ENCODE data around the gene ARSJ.
"Not testable (repeated sequence)": the region's sequence is repeated elsewhere in the genome, so short reads cannot be mapped to it uniquely, and the experiment has no call there.

Gene ARSJ

DNA sequence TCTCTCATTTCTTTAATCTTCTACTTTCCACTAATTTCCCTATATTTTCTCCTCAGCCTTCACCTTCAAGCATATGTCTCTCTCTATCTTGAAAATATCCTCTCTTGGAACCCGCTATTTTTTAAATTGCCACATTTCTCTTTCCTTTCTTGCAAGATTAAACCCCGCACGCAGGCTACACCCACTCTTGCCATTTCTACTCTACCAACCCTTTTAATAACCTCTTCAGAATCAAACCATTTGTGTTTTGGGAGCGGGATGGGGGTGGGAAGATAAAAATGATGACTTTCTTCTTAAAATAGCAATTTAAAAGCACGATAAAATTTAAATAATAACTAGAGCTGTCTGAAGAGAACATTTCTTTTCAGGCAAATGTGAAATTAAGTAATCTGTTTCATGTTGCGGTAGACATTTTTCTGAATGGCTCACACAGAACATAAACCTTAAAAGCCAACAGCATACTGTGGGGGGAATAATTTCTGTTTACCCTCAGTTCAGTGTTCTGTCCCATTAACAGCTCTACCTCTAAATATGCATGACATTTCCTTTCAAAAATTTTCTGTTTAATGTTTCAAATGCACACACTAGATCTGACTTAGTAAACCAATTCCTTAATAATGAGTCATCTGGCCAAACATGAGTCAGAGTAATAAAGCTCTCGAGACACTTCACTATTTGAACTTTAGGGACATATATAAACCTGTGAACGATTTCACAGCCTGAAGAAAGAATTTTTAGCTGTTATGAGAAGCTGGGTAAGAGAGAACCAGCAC lies 20.5 kb downstream of the ARSJ start:
- DNase-seq, result peak in 2 of 51 donors; percentile 11 to 65

DNA sequence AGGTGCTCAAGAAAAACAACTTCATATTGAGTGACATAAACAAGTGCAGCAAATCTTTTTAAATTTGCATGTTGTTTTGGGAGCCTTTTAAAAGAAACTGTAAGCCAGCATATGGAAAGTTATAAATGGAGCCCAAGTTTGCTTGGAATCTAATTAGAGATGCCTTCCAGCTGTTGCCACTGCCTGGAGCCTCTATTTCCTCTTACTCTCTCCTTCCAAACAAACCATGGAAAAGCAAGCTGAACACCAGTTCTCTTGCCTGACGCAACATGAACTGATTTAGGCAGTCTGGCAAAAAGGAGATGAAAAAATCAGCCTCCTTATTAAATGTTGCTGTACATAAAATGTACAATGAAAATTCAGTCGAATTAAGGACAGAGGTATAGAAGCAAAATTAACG lies 21.5 kb downstream of the ARSJ start:
- no peak for DNase-seq

DNA sequence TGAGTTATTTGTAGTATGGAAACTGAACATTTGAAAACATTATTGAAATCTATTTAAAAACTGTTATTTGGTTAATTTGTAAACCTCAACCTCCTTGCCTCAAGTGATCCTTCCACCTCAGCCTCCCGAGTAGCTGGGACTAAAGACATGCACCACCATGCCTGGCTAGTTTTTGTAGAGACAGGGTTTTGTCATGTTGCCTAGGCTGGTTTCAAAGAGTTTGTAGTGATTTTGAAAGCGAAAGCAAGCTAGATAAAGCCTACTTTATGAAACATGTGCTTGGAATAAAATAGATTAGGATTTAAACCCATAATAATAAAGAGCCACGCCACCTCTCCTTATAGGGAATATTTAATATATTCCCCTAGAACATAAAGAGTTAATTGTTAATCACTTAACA lies 23.5 kb downstream of the ARSJ start:
- no peak for DNase-seq

DNA sequence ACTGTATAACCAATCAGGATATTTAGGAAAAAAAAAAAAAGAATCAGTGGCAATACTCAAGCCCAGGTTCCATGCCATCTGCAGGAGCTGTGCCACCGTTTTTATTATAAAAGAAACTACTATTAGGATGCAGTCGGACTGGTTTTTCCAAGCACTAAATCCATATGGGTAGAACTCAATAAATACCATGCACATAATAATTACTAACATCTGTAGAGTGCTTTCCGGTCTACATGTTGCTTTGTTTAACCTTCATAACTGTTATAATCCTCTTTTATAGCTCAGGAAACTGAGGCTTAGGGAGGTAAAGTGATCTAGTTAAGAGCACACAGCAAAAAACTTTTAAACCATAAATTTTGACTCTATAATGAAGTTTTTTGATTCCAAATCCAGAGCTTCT lies 24.0 kb downstream of the ARSJ start:
- DNase-seq, result no peak

DNA sequence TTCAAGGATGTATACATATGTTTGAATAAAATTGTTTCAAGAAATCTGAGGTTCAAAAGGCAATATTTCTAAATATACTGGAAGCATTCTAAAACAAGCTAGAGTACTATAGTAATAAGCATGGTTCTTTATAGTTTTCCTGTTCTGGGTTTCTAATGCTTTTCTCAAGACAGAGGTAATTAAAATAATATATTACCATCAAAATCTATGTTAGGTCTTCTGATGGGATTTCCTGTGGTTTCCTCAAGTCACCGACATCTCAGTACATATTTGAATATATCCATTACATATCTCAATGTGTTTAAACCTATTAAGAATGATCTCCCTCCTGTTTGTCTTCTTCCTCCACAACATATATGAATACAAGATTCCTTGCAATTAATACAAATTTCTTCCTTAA lies 25.6 kb downstream of the ARSJ start:
- no peak for DNase-seq

DNA sequence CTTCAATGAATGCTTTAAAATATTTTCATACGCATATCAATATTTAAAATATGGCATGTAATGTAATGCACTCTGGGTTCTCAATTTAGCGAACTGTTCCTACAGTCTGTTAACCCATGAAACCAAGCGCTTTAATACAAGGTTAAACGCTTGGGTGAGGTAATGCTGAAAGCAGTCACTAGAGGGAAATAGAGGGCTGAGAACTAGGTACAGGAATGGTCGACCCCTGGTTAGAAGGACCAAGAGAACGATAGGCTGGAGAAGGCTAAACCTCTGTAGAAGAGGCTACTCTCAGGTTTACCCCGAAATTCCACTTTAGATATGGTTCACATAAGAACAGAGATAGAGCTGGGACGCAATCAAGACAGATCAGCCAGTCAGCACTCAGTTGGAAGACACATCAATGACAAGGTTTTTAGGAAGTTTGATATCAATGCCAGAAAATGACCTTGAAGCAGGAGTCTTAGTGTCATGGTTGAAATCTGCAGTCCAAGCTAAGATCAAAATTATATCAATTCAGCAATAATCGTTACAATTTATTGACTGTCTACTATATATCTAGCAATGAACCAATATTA lies 26.9 kb downstream of the ARSJ start:
- DNase-seq, result no peak

DNA sequence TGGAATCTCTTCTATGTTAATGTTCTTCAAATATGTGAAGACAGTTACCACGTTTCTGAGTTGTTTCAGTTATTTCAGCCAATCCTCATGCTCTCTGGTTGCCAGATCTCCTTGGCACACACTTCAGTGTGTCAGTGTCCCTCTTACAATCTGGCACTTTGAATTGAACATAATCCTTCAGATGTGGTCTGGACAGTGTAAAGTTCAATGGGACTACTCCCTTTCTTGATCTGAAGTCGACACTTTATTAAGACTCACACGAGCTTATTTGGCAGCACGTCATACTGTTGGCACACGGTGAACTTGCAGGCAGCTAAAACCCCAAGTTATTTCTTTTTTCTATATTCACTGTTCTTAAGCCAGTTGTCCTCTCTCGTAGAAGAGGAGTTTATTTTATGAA lies 28.2 kb downstream of the ARSJ start:
- DNase-seq, result no peak

DNA sequence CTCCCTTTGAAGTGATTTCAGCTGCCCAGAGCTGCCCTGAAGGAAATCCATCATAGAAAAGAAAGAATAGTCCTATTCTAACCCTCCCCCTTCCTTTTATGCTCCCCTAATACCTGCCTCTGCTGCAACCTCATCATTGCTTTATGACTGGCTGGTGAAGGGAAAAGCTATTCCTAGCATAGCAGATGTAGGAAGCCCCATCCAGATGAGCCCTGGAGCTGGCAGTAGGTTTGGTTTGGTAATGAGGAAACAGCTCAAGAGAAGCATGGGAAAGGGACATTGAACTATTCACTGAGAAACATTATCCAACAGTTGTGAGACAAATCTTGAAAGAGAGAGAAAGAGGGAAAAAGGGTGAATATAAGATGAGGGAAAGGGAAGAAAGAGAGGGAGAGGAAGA lies 29.2 kb downstream of the ARSJ start:
- no peak for DNase-seq

DNA sequence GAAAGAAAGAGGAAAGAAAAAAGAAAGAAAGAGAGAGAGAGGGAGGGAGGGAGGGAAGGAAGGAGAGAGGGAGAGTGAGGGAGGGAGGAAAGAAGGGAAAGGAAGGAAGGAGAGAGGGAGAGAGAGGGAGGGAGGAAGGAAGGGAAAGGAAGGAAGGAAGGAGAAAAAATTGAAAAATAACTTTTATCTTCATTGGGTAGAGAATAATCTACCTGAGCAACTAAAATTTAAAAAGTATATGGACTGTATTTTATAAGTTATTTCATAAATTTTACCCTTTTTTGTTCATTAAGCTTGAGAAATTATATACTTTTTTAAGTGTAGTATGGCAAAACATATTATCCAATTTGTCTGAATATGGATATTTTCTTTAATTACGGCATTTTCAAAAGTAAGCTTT lies 32.0 kb downstream of the ARSJ start:
- no peak for DNase-seq

DNA sequence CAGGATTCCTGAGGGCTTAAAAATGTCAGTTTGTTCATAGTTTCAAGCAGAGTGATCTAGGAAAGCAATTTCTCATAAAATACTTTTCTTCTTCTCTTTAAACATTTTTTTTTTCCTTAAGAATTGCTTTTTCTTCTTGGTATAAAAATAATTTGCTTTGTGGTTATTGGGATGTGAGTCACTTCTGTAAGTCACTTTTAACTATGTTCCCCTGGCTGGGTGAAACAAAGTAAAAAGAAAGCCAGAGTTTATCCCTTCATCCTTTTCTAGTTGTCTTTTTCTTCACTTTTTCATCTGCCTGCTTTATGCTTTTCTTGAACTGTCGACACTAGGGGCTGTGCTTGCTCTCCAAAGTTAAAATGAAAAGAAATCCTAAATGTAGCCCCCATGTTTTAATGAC lies 33.5 kb downstream of the ARSJ start:
- DNase-seq, result no peak

DNA sequence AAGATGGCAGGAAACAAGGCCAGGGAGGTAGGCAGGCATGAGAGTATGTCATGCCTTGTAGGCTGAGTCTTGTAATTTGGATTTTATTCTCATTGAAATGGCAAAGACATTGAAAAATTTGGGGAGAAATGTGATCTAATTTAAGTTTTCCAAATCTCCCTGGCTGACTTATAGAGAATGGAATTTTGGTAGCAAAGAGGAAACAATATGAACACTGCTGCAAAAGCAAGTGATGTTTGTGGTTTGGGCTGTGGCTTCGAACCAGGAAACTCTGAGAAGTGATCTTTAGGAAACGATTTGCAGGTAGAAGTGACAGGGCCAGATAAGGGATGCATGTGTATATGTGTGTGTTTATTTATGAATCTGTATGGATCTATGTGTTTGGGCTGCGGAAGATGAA lies 35.6 kb downstream of the ARSJ start:
- no peak for DNase-seq

DNA sequence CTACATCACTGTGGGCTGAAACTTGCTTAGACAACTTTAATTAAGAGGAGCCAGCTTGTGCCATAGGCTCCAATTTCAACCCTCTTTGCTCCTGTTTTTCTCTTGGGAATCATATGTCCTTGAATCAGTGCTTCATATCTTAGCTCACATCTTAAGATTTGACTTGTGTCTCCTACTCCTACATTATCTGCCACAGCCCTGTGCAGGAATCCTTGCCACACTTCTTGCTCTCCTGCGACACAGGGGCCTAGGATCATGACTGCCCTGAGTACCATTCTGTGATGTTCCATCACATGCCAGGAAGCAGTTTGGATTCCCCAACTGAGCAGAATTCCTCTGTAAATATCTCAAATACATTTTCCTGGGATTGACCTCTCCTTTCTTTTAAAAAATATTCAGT lies 36.4 kb downstream of the ARSJ start:
- no peak for DNase-seq

DNA sequence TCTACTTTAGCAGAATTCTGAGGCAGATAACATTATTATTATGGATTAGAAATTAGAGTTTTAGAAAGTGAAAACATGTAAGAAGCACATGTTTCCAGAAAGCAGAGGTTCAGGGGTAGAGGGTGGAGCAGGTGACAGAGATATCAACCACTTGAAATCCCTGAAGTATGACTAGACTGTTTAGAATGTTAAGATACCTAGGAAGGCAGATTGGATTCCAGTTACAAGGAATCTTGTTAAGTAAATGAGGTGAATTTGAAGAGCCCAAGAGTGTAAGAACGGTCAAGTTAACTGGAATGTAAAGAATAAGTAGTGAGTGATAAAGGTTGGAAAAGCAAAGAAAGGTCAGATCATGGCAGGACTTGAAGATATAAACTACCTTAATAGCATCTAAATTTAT lies 37.6 kb downstream of the ARSJ start:
- DNase-seq, result no peak

DNA sequence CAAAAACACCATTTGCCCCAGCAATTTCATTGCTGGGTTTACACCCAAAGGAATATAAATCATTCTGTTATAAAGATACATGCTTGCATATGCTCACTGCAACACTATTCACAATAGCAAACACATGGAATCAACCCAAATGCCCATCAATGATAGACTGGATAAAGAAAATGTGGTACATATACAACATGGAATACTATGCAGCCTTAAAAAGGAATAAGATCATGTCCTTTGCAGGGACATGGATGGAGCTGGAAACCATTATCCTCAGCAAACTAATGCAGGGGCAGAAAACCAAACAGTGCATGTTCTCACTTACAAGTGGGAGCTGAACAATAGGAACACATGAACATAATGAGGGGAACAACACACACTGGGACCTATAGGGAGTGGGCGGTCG lies 39.3 kb downstream of the ARSJ start:
- DNase-seq, result not testable (repeated sequence)

DNA sequence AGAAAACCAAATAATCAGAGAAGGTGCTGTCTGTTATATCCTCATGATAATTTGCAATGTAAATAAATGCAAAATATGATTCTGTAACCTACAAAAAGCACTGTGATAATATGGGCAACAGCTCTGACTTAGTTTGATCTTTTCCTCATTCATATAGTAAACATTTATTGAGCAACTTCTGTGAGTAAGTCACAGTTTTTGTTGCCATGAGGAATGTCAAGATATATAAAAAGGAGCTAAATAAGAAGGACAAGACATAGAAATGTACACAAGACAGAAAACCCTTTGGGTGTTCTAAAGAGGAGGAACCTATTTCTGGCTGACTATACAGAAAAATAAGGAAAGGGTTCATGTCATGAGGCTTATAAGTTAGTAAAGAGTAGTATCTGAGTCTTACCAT lies 44.3 kb downstream of the ARSJ start:
- DNase-seq, result no peak

DNA sequence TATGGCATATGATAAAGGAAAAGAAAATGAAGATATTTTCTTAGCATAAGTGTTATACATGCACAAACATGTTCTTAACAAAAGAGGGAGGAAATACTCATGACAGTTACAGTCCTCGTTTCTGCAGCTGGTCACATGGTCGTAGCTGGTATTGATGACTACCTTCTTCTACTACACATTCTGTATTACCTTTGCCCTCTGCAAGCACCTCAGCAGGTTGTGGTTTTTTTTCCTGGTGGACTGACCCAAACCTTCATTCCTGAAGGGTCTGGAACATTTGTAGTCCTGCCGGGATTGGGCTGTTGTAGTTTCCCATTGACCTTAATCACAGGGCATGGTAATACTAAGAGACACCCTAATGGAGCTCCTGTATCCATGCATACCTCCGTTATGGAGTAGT lies 54.7 kb downstream of the ARSJ start:
- DNase-seq, result not testable (repeated sequence)

DNA sequence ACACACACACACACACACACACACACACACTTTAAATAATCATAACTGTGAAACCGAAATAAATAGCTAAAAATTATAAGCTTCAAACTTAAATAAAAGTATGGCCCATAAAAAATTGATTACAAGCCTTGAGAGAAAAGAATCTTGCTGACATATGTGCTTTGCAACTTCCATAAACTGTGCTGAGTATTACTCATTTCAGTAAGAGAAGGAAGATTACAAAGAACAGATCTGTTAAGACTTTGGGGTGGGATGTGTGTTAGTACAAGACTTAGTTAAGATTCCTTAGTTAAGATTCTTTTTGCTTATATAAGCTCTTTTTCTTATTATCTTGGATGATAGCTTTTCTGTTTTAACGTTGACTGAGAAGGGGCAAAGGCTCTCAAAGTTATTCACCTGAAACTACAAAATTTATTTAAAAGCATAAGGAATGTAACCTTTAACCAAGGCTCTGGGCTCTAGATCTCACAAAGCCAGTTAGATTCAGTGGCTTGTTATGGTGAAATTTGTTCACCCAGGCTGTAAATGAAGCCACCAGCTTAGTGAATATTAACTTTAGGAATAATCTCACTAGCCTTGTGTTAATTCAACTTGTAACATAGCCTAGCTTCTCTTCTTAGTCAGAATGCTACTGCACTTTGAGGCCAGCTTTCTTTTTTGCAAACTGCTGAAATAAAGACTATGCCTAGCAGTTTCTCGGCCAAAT lies 58.2 kb downstream of the ARSJ start:
- DNase-seq, result no peak

DNA sequence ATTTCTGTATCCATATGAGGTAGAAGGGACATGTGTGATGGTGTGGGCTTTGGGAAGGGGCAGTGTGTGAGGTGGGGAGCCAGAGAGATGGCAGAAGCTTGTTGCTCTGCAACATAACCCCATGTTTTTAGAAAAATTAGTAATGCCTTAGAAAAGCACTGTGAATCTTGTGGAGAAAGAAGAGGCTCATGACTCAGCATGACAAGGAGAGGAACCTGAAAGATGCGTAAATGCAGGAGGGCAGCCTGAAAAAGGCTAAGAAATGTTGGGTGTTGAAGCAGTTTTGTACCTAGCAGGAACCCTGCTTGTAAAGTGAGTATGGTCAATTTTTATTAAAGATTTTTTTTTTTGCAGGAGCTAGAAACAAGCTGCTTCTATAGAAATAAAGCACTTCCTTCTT lies 59.8 kb downstream of the ARSJ start:
- DNase-seq, result no peak

DNA sequence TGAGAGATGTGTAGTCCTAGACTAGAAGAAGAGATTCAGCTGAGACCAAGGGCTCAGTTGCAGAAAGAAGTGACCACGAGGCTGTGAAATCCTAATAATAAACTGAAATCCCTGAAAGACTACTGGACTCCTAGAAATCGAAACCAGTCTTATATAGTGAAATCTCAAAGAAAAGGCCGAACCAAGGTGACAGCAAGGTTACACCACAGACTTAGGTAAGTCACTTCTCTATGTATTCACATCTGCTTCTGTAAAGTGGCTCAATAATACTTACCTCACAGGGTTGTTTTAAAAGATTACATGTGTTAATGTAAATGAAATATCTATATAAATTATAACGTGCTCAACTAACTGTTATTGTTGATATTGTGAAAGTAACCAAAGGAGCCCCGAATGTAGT lies 60.3 kb downstream of the ARSJ start:
- DNase-seq, result no peak

DNA sequence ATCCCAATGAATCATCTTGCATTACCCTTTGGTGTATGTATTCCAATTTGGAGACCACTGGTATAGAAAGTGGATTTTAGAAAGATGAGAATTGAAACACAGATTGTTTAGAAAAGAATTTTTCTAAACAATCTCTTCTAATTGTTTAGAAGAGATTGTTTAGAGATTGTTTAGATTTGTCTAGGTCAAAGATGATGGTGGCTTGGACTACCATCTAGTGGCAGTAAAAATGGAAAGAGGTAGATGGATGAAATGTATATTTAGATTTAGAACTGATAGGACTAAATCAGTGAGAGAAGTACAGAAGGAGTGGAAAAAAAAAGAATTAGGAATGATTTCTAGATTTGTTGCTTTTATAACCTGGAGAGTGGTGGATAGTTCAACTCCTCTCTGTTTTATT lies 70.6 kb downstream of the ARSJ start:
- DNase-seq, result no peak

DNA sequence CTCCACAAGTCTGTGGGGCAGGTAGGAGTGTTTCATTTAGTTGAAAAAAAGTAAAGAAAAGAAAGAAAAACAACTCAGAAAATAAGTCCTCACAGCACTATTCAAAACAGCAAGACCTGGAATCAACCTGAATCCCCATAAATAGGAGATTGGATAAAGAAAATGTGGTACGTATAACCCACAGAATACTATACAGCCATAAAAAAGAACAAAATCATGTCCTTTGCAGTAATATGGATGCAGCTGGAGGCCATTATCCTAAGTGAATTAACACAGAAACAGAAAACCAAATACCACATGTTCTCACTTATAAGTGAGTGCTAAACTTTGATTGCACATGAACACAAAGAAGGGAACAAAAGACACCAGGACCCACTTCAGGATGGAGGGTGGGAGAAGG lies 71.9 kb downstream of the ARSJ start:
- no peak for DNase-seq

DNA sequence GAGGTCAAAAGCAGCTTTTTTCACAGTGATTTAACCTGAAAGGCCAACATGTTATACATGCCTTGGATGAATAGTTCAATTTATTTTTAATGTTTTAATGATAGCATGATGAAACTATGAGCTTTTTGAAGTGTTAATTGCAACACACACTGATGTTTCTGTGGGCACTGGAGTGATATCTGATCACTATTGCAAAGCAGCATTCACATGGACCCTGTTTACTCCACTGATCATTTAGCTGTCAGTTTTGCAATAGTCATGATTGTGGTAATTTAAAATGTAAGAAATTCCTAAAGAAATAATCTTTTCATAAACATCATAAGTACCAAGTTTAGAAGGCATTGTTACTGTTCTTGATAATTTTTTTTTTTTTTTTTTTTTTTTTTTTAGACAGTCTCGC lies 74.1 kb downstream of the ARSJ start:
- DNase-seq, result no peak

DNA sequence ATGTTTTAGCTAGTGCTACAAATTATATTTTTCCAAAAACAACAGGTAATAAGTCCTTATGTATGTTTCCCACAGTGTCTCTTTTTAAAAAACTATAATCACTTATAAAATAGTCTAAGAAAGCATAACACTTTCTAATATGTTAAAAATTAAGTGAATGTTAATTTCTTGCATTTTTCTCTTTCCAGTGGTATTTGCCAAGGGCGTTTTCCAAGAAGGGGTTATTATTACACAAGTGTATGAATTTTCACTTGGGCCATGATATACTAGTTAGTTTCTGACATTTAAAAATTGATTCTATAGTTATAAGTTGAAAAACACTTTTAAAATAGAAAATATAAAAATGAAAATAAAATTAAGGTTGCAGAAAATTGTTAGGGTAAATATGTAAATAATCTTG lies 74.6 kb downstream of the ARSJ start:
- no peak for DNase-seq

Data from hypothalamus (tissue), 51 donors.